ENCODE measurements around the gene CLPTM1L.

DNA sequence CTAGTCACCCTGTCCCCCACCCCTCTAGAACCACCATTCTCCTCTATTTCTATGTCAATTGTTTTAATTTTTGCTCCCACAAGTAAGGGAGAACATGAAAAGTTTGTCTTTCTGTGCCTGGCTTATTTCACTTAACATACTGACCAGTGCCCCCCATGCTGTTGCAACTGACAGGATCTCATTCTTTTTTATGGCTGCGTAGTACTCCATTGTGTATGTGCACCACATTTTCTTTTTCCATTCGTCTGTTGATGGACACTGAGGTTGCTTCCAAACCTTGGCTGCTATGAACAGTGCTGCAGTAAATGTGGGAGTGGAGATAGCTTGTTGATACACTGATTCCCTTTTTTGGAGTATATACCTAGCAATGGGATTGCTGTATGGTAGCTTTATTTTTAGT lies 42.6 kb downstream of the CLPTM1L start:
- TF ChIP-seq POLR2AphosphoS5 (IDR thresholded peaks at IDR 0.05; ENCODE audit: low read depth, low read length) (no peak), POLR2A (IDR thresholded peaks at IDR 0.05; ENCODE audit: low read depth, low read length) (no peak)
